Liver (tissue), 9 donors: Measurements from ENCODE around the gene ETV6. TPM values are rescaled to one million over a fixed set of nuclear protein-coding genes. Genes with fewer than 3 reads are reported as not detected.

Experiments
- DNase-seq: peaks from one replicate; pipeline ENCODE4 v3.0.0-alpha.2; 2017; ENCODE audit warnings: low spot score
- H3K27ac ChIP-seq, 2 donors: one replicate each; pipeline ENCODE4 v1.7.0; 2013; ENCODE audit warnings: inconsistent platforms in 2 of 2, low read length in 2 of 2, control low read depth in 1 of 2, low read depth in 1 of 2, mild to moderate bottlenecking in 1 of 2
- H3K27me3 ChIP-seq, 4 donors: one replicate each; pipeline versions ENCODE4 v1.6.1 to v1.7.0; 2013; ENCODE audit warnings: low read length in 3 of 4, inconsistent platforms in 1 of 4, mild to moderate bottlenecking in 1 of 4, moderate library complexity in 1 of 4; ENCODE audit not compliant: control insufficient read depth in 4 of 4, insufficient read depth in 4 of 4
- H3K36me3 ChIP-seq, 4 donors: one replicate each; pipeline versions ENCODE4 v1.6.1 to v1.7.0; 2013; ENCODE audit warnings: low read length in 3 of 4, mild to moderate bottlenecking in 3 of 4, low read depth in 1 of 4, moderate library complexity in 1 of 4; ENCODE audit not compliant: control insufficient read depth in 4 of 4, insufficient read depth in 3 of 4
- H3K4me1 ChIP-seq, 4 donors: one replicate each; pipeline versions ENCODE4 v1.6.1 to v1.7.0; 2013; ENCODE audit warnings: low read length in 3 of 4, mild to moderate bottlenecking in 3 of 4, moderate library complexity in 1 of 4; ENCODE audit not compliant: control insufficient read depth in 4 of 4, insufficient read depth in 4 of 4
- H3K4me3 ChIP-seq, 3 donors: one replicate each; pipeline versions ENCODE4 v1.6.1 to v1.7.0; 2013; ENCODE audit warnings: low read length in 3 of 3, control low read depth in 1 of 3, low read depth in 1 of 3, mild to moderate bottlenecking in 1 of 3
- H3K9ac ChIP-seq, 2 donors: one replicate each; pipeline ENCODE4 v1.7.0; 2013; ENCODE audit warnings: low read length in 2 of 2, mild to moderate bottlenecking in 2 of 2, moderate library complexity in 2 of 2, control low read depth in 1 of 2, low read depth in 1 of 2
- H3K9me3 ChIP-seq, 4 donors: one replicate each; pipeline versions ENCODE4 v1.6.1 to v1.7.0; 2013; ENCODE audit warnings: low read length in 3 of 4; ENCODE audit not compliant: control insufficient read depth in 4 of 4
- EGR1 ChIP-seq, 2 donors: IDR thresholded peaks; 2 replicates each; pipeline ENCODE4 v1.6.1; 2016 to 2018; ENCODE audit warnings: antibody characterized with exemption in 2 of 2, low read depth in 2 of 2
- FOXA1 ChIP-seq: IDR thresholded peaks from 2 replicates; pipeline ENCODE4 v1.6.1; 2016; ENCODE audit warnings: antibody characterized with exemption
- FOXA2 ChIP-seq: IDR thresholded peaks from 2 replicates; pipeline ENCODE4 v1.6.1; 2016; ENCODE audit warnings: antibody characterized with exemption
- GABPA ChIP-seq, 2 donors: IDR thresholded peaks in 1 of 2; conservative IDR thresholded peaks in 1 of 2; 2 replicates each; pipeline ENCODE4 v1.6.1; 2016; ENCODE audit warnings: antibody characterized with exemption in 2 of 2, mild to moderate bottlenecking in 1 of 2, moderate library complexity in 1 of 2
- HNF4A ChIP-seq, 2 donors: conservative IDR thresholded peaks; 2 replicates each; pipeline ENCODE4 v1.6.1; 2016; ENCODE audit warnings: antibody characterized with exemption in 2 of 2, mild to moderate bottlenecking in 2 of 2
- HNF4G ChIP-seq: IDR thresholded peaks from 2 replicates; pipeline ENCODE4 v1.6.1; 2016; ENCODE audit warnings: antibody characterized with exemption
- JUND ChIP-seq, 2 donors: IDR thresholded peaks; 2 replicates each; pipeline ENCODE4 v1.6.1; 2016; ENCODE audit warnings: antibody characterized with exemption in 2 of 2
- NR2F2 ChIP-seq: IDR thresholded peaks from 2 replicates; pipeline ENCODE4 v1.6.1; 2016; ENCODE audit warnings: antibody characterized with exemption
- RAD21 ChIP-seq, 2 donors: IDR thresholded peaks; 2 replicates each; pipeline ENCODE4 v1.6.1; 2016; ENCODE audit warnings: antibody characterized with exemption in 2 of 2, mild to moderate bottlenecking in 2 of 2
- RXRA ChIP-seq, 2 donors: IDR thresholded peaks; 2 replicates each; pipeline ENCODE4 v1.6.1; 2017 to 2018; ENCODE audit warnings: antibody characterized with exemption in 2 of 2, mild to moderate bottlenecking in 1 of 2
- SP1 ChIP-seq: IDR thresholded peaks from 2 replicates; pipeline ENCODE4 v1.6.1; 2018; ENCODE audit warnings: antibody characterized with exemption, mild to moderate bottlenecking
- TAF1 ChIP-seq: conservative IDR thresholded peaks from 2 replicates; pipeline ENCODE4 v1.6.1; 2016; ENCODE audit warnings: antibody characterized with exemption, mild to moderate bottlenecking
- YY1 ChIP-seq: IDR thresholded peaks from 2 replicates; pipeline ENCODE4 v1.6.1; 2016; ENCODE audit warnings: antibody characterized with exemption, mild to moderate bottlenecking
- WGBS: extraction: QIAGEN DNeasy Blood & Tissue Kit; methylation state at CpG from one replicate; pipeline ENCODE4 v1.1.7; 2013; 5-methylcytosine and 5-hydroxymethylcytosine counted together
- polyA plus RNA-seq, 2 donors: library from polyadenylated mRNA; stranded (reverse) in 1 of 2; unstranded in 1 of 2; fragments of 200-250 nt in 1 of 2; fragments of >200 nt in 1 of 2; fragmentation: Nextera tagmentation in 1 of 2; extraction: Ambion mirVana in 1 of 2; gene quantifications; one replicate each; pipeline versions ENCODE4 v1.2.1 to v1.2.3, GENCODE V29; 2013 to 2015
- total RNA-seq, 2 donors: library from RNA; depleted of rRNA; stranded (reverse); fragments of >200 nt; gene quantifications; one replicate each; pipeline ENCODE4 v1.2.3, GENCODE V29; 2014
- TF ChIP-seq, protein P1 (sequence below): IDR thresholded peaks from 2 replicates; pipeline ENCODE4 v1.6.1; 2016; ENCODE audit warnings: antibody characterized with exemption
- TF ChIP-seq, protein P2 (sequence below): IDR thresholded peaks from 2 replicates; pipeline ENCODE4 v1.6.1; 2016; ENCODE audit warnings: antibody characterized with exemption, mild to moderate bottlenecking
- TF ChIP-seq, protein P3 (sequence below): fragments of 150-350 bp; IDR thresholded peaks from 2 replicates; pipeline ENCODE4 v1.5.1; 2017; ENCODE audit warnings: improper control_type of control experiment, low read depth, low read length; ENCODE audit not compliant: missing input control
- TF ChIP-seq, protein P4 (sequence below): IDR thresholded peaks from 2 replicates; pipeline ENCODE4 v1.6.1; 2016; ENCODE audit warnings: antibody characterized with exemption
- TF ChIP-seq, protein P5 (sequence below): IDR thresholded peaks from 2 replicates; pipeline ENCODE4 v1.6.1; 2016; ENCODE audit warnings: antibody characterized with exemption
- donor health status: healthy.
- donor health status: healthy.
- donor health status: healthy.
- donor health status: healthy.
- donor health status: healthy.

ETV6 gene
- total and polyA plus RNA-seq, 4 donors = 2.0 to 6.2 (median 3.5) TPM

DNA sequence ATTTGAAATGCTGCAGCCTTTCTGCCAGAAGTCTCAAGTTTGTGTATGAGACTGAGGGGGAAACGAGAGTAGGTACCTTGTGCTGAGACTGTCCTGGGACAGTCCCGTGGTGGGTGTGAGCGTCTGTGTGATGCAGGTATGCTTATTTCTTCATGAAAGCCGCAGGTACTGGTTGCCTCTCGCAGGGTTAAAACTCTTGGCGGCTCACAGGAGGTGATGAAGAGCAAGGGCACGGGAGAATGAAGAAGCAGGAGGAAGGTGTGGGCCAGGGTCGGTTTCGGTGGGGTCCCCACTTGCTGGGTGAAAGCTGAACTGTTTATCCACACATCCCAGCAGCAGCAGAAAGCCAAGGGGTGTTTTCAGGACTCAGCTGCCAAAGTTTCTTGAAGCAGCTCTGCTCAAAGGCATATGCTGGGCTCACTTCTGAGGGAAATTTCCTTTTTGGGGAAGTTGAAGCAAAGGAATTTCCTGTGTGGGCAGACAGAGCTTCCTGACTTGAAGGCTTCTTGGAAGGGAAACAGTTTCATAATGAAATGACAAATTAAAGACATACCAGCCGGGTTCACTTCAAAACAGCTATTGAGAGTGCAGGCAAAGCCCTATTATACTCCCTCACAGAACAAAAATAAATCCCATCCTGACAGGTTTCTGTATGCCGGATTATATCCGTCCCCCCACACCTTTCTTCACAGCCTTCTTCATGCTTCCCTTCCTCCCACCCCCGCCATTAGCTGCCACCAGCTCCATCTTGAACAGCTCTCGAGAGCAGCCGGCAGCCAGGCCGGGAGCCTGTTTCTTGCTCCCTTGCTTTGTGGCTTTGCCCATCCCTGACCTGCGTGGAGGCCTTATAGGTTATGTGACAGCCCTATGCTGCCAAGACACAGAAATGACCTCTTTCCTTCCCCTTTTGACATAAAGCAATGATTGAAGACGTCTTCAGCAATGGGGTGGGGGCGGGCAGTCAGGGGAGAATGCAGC, 116.6 kb downstream of the ETV6 start:
- Histone ChIP-seq H3K27ac (peak overlapping the region; percentile 37 to 74), H3K27me3 (no peaks in the 10 kb centered on the region), H3K4me3 (no peak overlapping the region), H3K9ac (no peak overlapping the region), H3K36me3 (no peaks in the 10 kb centered on the region), H3K4me1 (peaks cover 0 to 20% (median 12%) of the 10 kb centered on the region in 4 donors), H3K9me3 (no peaks in the 10 kb centered on the region)
- peak; percentile 71 for TF ChIP-seq NR2F2
- no peak for TF ChIP-seq YY1
- TF ChIP-seq, protein P1, sequence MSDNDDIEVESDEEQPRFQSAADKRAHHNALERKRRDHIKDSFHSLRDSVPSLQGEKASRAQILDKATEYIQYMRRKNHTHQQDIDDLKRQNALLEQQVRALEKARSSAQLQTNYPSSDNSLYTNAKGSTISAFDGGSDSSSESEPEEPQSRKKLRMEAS = peak; percentile 92
- peak; percentile 67 to 79 for TF ChIP-seq EGR1 (IDR thresholded peaks at IDR 0.05; ENCODE audit: low read depth in 2 of 2)
- no peak for TF ChIP-seq JUND (IDR thresholded peaks at IDR 0.05)
- TF ChIP-seq TAF1 = no peak
- TF ChIP-seq RXRA (IDR thresholded peaks at IDR 0.05) = peak; percentile 36 to 43
- TF ChIP-seq, protein P2, sequence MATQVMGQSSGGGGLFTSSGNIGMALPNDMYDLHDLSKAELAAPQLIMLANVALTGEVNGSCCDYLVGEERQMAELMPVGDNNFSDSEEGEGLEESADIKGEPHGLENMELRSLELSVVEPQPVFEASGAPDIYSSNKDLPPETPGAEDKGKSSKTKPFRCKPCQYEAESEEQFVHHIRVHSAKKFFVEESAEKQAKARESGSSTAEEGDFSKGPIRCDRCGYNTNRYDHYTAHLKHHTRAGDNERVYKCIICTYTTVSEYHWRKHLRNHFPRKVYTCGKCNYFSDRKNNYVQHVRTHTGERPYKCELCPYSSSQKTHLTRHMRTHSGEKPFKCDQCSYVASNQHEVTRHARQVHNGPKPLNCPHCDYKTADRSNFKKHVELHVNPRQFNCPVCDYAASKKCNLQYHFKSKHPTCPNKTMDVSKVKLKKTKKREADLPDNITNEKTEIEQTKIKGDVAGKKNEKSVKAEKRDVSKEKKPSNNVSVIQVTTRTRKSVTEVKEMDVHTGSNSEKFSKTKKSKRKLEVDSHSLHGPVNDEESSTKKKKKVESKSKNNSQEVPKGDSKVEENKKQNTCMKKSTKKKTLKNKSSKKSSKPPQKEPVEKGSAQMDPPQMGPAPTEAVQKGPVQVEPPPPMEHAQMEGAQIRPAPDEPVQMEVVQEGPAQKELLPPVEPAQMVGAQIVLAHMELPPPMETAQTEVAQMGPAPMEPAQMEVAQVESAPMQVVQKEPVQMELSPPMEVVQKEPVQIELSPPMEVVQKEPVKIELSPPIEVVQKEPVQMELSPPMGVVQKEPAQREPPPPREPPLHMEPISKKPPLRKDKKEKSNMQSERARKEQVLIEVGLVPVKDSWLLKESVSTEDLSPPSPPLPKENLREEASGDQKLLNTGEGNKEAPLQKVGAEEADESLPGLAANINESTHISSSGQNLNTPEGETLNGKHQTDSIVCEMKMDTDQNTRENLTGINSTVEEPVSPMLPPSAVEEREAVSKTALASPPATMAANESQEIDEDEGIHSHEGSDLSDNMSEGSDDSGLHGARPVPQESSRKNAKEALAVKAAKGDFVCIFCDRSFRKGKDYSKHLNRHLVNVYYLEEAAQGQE = no peak
- TF ChIP-seq, protein P3, sequence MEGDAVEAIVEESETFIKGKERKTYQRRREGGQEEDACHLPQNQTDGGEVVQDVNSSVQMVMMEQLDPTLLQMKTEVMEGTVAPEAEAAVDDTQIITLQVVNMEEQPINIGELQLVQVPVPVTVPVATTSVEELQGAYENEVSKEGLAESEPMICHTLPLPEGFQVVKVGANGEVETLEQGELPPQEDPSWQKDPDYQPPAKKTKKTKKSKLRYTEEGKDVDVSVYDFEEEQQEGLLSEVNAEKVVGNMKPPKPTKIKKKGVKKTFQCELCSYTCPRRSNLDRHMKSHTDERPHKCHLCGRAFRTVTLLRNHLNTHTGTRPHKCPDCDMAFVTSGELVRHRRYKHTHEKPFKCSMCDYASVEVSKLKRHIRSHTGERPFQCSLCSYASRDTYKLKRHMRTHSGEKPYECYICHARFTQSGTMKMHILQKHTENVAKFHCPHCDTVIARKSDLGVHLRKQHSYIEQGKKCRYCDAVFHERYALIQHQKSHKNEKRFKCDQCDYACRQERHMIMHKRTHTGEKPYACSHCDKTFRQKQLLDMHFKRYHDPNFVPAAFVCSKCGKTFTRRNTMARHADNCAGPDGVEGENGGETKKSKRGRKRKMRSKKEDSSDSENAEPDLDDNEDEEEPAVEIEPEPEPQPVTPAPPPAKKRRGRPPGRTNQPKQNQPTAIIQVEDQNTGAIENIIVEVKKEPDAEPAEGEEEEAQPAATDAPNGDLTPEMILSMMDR = no peak
- peak; percentile 27 for TF ChIP-seq SP1
- no peak for TF ChIP-seq FOXA2
- TF ChIP-seq, protein P4, sequence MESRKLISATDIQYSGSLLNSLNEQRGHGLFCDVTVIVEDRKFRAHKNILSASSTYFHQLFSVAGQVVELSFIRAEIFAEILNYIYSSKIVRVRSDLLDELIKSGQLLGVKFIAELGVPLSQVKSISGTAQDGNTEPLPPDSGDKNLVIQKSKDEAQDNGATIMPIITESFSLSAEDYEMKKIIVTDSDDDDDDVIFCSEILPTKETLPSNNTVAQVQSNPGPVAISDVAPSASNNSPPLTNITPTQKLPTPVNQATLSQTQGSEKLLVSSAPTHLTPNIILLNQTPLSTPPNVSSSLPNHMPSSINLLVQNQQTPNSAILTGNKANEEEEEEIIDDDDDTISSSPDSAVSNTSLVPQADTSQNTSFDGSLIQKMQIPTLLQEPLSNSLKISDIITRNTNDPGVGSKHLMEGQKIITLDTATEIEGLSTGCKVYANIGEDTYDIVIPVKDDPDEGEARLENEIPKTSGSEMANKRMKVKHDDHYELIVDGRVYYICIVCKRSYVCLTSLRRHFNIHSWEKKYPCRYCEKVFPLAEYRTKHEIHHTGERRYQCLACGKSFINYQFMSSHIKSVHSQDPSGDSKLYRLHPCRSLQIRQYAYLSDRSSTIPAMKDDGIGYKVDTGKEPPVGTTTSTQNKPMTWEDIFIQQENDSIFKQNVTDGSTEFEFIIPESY = no peak
- TF ChIP-seq FOXA1 = no peak
- TF ChIP-seq GABPA (IDR thresholded peaks at IDR 0.05 in 1 of 2, conservative IDR thresholded peaks at IDR 0.05 in 1 of 2) = no peak
- TF ChIP-seq, protein P5, sequence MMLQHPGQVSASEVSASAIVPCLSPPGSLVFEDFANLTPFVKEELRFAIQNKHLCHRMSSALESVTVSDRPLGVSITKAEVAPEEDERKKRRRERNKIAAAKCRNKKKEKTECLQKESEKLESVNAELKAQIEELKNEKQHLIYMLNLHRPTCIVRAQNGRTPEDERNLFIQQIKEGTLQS = no peak
- no peak for TF ChIP-seq HNF4A (conservative IDR thresholded peaks at IDR 0.05)
- TF ChIP-seq RAD21 (IDR thresholded peaks at IDR 0.05) = peak in 1 of 2 donors; percentile 58
- TF ChIP-seq HNF4G = no peak
- DNase-seq = no peak
- WGBS = 69% methylated on average over 19 of the region's 19 CpGs
